ENCODE results near the gene TEX52.

Gene TEX52

GRCh38 chr12:2832550-2833127 lies 24.2 kb downstream of the TEX52 start:
- no peak for DNase-seq (ENCODE audit: low spot score)

- no peak for DNase-seq (ENCODE audit: low spot score)
Measured at GRCh38 chr12:2829275-2829674, 27.6 kb downstream of the TEX52 start.

- no peak for DNase-seq (ENCODE audit: low spot score)
Measured at GRCh38 chr12:2826721-2827515, 29.9 kb downstream of the TEX52 start.

- no peak for DNase-seq (ENCODE audit: low spot score)
Measured at GRCh38 chr12:2826036-2826435, 30.8 kb downstream of the TEX52 start.

- peak; percentile 85 for DNase-seq (ENCODE audit: low spot score)
Measured at GRCh38 chr12:2825132-2825531, 31.7 kb downstream of the TEX52 start.

GRCh38 chr12:2824541-2824940 lies 32.3 kb downstream of the TEX52 start:
- no peak for DNase-seq (ENCODE audit: low spot score)

- DNase-seq (ENCODE audit: low spot score): no peak
Measured at GRCh38 chr12:2823483-2823882, 33.4 kb downstream of the TEX52 start.

- no peak for DNase-seq (ENCODE audit: low spot score)
Measured at GRCh38 chr12:2820432-2820831, 36.4 kb downstream of the TEX52 start.

- no peak for DNase-seq (ENCODE audit: low spot score)
Measured at GRCh38 chr12:2819810-2820209, 37.0 kb downstream of the TEX52 start.

GRCh38 chr12:2813214-2814185 lies 43.3 kb downstream of the TEX52 start:
- peak; percentile 65 for DNase-seq (ENCODE audit: low spot score)

GRCh38 chr12:2812290-2813213 lies 44.3 kb downstream of the TEX52 start, which contains the start of gene ITFG2:
Gene ITFG2, plus strand, starts transcription at chr12:2812668. Its CDS starts 93 bp downstream, at chr12:2812761.
- DNase-seq (ENCODE audit: low spot score): peak; percentile 100

- DNase-seq (ENCODE audit: low spot score): no peak
Measured at GRCh38 chr12:2811801-2812200, 45.0 kb downstream of the TEX52 start.

- no peak for DNase-seq (ENCODE audit: low spot score)
Measured at GRCh38 chr12:2806700-2807099, 50.1 kb downstream of the TEX52 start.

GRCh38 chr12:2805143-2805520 lies 51.7 kb downstream of the TEX52 start:
- DNase-seq (ENCODE audit: low spot score): no peak

- peak; percentile 65 for DNase-seq (ENCODE audit: low spot score)
Measured at GRCh38 chr12:2804393-2805142, 52.3 kb downstream of the TEX52 start.

- no peak for DNase-seq (ENCODE audit: low spot score)
Measured at GRCh38 chr12:2803635-2804392, 53.0 kb downstream of the TEX52 start.

GRCh38 chr12:2801044-2801783 lies 55.6 kb downstream of the TEX52 start:
- DNase-seq (ENCODE audit: low spot score): no peak

- no peak for DNase-seq (ENCODE audit: low spot score)
Measured at GRCh38 chr12:2800046-2800570, 56.7 kb downstream of the TEX52 start.
